ENCODE data around the gene RIC1. TPM values are rescaled to one million over a fixed set of nuclear protein-coding genes. Genes with fewer than 3 reads are reported as not detected.

RIC1 gene
- total and polyA plus RNA-seq, 9 of the 15 experiments (the other 6 are each of a cell fraction or from before 2014, with no cell fraction given) = 3.2 to 25.8 (median 15.0) TPM

DNA sequence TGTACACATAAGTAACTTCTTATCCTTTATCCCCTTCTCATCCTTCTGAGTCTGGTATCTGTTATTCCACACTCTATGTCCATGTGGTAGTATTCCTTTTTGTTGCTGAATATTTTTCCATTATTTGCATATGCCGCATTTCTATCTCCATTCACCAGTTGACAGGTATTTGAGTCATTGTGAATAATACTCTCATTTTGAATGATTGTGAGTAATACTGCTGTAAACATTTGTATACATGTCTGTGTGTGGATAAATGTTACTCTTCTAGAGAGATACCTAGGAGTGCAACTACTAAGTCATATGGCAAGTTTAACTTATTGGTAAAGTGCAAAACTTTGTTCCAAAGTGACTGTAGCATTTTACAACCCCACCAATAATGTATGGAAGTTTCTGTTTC, 15.6 kb downstream of the RIC1 start:
- POLR2A ChIA-PET = no interaction called here
- intact Hi-C loops (cut with micrococcal nuclease) = no loop called here

More for the DNA sequence above, 15.6 kb downstream of the RIC1 start:
- no TSS peak for BruUV-seq (replicated peaks)
- H3K36me3 ChIP-seq (ENCODE audit: control insufficient read depth, insufficient read depth, low read length) = no peaks in the 10 kb centered on the region
- CTCF ChIA-PET (ENCODE audit: low intra/inter-chr PET ratio) = no interaction called here
- FAIRE-seq (no peak), ATAC-seq (no peak), DNase-seq (ENCODE audit: extremely low read depth in 1 of 4, low spot score in 3 of 4) (no peak)
- H3K79me2 ChIP-seq (ENCODE audit: control insufficient read depth, insufficient read depth, low read length) = peaks cover 95% of the 10 kb centered on the region
- H3K9me3 ChIP-seq (replicated peaks; ENCODE audit: control insufficient read depth, insufficient read depth, low read depth, low read length) = no peaks in the 10 kb centered on the region; the same call in none of the 2 replicates
- no peaks in the 10 kb centered on the region for H3K27me3 ChIP-seq (ENCODE audit: control insufficient read depth in 2 of 2, insufficient read depth in 2 of 2, low read length in 2 of 2)
- no peak overlapping the region for H3K4me2 ChIP-seq (ENCODE audit: insufficient read depth, low read length)
- no peaks in the 10 kb centered on the region; a peak in 2 of 5 replicates for H3K4me1 ChIP-seq (replicated peaks in 1 of 2; ENCODE audit: control insufficient read depth in 2 of 2, insufficient read depth in 2 of 2, low read length in 2 of 2)
- H3K9ac ChIP-seq (ENCODE audit: insufficient read depth in 1 of 2, low read depth in 2 of 2, low read length in 2 of 2) = no peak overlapping the region
- TF ChIP-seq, protein P1, sequence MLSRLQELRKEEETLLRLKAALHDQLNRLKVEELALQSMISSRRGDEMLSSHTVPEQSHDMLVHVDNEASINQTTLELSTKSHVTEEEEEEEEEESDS (CRISPR knock-in tag; IDR thresholded peaks at IDR 0.05) = no peak
- TF ChIP-seq TAF9B (IDR thresholded peaks at IDR 0.05; ENCODE audit: partially characterized antibody) (no peak), ZNF695 (CRISPR knock-in tag; IDR thresholded peaks at IDR 0.05) (no peak), CCAR2 (IDR thresholded peaks at IDR 0.05; ENCODE audit: low read depth, low read length) (no peak), ERF (CRISPR knock-in tag; IDR thresholded peaks at IDR 0.05) (no peak), YY1 (IDR thresholded peaks at IDR 0.05; ENCODE audit: borderline replicate concordance in 1 of 3, control insufficient read depth in 1 of 3, extremely low read depth in 1 of 3, insufficient read depth in 3 of 3, insufficient read length in 1 of 3, insufficient replicate concordance in 2 of 3, low read depth in 1 of 3, low read length in 2 of 3) (no peak), PHF21A (IDR thresholded peaks at IDR 0.05; ENCODE audit: borderline replicate concordance, low read depth) (no peak), HMG20A (CRISPR knock-in tag; conservative IDR thresholded peaks at IDR 0.05) (no peak), KDM1A (IDR thresholded peaks at IDR 0.05) (no peak), PRPF4 (IDR thresholded peaks at IDR 0.05; ENCODE audit: insufficient read depth, low read depth, low read length, poor library complexity, severe bottlenecking) (no peak), ZNF707 (CRISPR knock-in tag; conservative IDR thresholded peaks at IDR 0.05) (no peak), ZNF41 (CRISPR knock-in tag; conservative IDR thresholded peaks at IDR 0.05) (no peak), CEBPG (CRISPR knock-in tag; IDR thresholded peaks at IDR 0.05) (no peak), CEBPG (tag; conservative IDR thresholded peaks at IDR 0.05 in 1 of 2, IDR thresholded peaks at IDR 0.05 in 1 of 2) (no peak), HDAC6 (IDR thresholded peaks at IDR 0.05; ENCODE audit: low read depth, low read length) (no peak), ZNF551 (CRISPR knock-in tag; IDR thresholded peaks at IDR 0.05) (no peak)
- TF ChIP-seq, protein P2, sequence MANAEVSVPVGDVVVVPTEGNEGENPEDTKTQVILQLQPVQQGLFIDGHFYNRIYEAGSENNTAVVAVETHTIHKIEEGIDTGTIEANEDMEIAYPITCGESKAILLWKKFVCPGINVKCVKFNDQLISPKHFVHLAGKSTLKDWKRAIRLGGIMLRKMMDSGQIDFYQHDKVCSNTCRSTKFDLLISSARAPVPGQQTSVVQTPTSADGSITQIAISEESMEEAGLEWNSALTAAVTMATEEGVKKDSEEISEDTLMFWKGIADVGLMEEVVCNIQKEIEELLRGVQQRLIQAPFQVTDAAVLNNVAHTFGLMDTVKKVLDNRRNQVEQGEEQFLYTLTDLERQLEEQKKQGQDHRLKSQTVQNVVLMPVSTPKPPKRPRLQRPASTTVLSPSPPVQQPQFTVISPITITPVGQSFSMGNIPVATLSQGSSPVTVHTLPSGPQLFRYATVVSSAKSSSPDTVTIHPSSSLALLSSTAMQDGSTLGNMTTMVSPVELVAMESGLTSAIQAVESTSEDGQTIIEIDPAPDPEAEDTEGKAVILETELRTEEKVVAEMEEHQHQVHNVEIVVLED (CRISPR knock-in tag; IDR thresholded peaks at IDR 0.05) = no peak
- TF ChIP-seq, protein P3, sequence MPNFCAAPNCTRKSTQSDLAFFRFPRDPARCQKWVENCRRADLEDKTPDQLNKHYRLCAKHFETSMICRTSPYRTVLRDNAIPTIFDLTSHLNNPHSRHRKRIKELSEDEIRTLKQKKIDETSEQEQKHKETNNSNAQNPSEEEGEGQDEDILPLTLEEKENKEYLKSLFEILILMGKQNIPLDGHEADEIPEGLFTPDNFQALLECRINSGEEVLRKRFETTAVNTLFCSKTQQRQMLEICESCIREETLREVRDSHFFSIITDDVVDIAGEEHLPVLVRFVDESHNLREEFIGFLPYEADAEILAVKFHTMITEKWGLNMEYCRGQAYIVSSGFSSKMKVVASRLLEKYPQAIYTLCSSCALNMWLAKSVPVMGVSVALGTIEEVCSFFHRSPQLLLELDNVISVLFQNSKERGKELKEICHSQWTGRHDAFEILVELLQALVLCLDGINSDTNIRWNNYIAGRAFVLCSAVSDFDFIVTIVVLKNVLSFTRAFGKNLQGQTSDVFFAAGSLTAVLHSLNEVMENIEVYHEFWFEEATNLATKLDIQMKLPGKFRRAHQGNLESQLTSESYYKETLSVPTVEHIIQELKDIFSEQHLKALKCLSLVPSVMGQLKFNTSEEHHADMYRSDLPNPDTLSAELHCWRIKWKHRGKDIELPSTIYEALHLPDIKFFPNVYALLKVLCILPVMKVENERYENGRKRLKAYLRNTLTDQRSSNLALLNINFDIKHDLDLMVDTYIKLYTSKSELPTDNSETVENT (CRISPR knock-in tag; IDR thresholded peaks at IDR 0.05) = no peak
- H2AFZ ChIP-seq (ENCODE audit: low read depth, low read length) = no peak overlapping the region
- no peak overlapping the region for H3K27ac ChIP-seq (ENCODE audit: extremely low read depth, low read depth, low read length)
- H4K20me1 ChIP-seq (replicated peaks; ENCODE audit: control insufficient read depth, insufficient read depth, low read length) = no peaks in the 10 kb centered on the region
- 60% methylated on average over 1 of the region's 1 CpG for WGBS (ENCODE audit: insufficient coverage, low coverage, missing lambda C conversion rate)
- in situ Hi-C loops (cut with MboI) = no loop called here
- H3K9me1 ChIP-seq (ENCODE audit: control insufficient read depth, insufficient read depth, low read length) = no peaks in the 10 kb centered on the region
- no peak overlapping the region for H3K4me3 ChIP-seq
